ENCODE measurements around the gene CCDC78. TPM values are rescaled to one million over a fixed set of nuclear protein-coding genes. Genes with fewer than 3 reads are reported as not detected.
A peak's percentile ranks its signal among the peaks of the same experiment; 100 is the strongest.

The CCDC78 gene
- total RNA-seq, 1 donor: 2.2 TPM

GRCh38 chr16:718389-718788 lies 7.9 kb downstream of the CCDC78 start:
- H3K4me2 ChIP-seq (ENCODE audit: insufficient read depth, low read length): no peak overlapping the region
- no peak for DNase-seq (ENCODE audit: insufficient read length, low spot score, missing footprints)
- TF ChIP-seq CTCF (IDR thresholded peaks at IDR 0.05; ENCODE audit: extremely low read depth, low read depth, low read length): no peak
- no peak overlapping the region for H3K4me3 ChIP-seq (ENCODE audit: insufficient read depth, low read length)
- no peak overlapping the region for H2AFZ ChIP-seq (ENCODE audit: low read length)
- no peak overlapping the region for H3K27ac ChIP-seq (ENCODE audit: low read depth, low read length)
- peaks cover 9% of the 10 kb centered on the region for H4K20me1 ChIP-seq (ENCODE audit: insufficient read depth, low read length)
- H3K79me2 ChIP-seq (ENCODE audit: insufficient read depth, low read length): peaks cover 6% of the 10 kb centered on the region
- H3K9me3 ChIP-seq (ENCODE audit: low read depth, low read length): no peaks in the 10 kb centered on the region
- H3K4me1 ChIP-seq (ENCODE audit: insufficient read depth, low read length): peaks cover 23% of the 10 kb centered on the region
- H3K27me3 ChIP-seq (ENCODE audit: insufficient read depth, low read length): no peaks in the 10 kb centered on the region
- H3K36me3 ChIP-seq (ENCODE audit: insufficient read depth, low read length): no peaks in the 10 kb centered on the region

- no peaks in the 10 kb centered on the region for H3K9me3 ChIP-seq (ENCODE audit: low read depth, low read length)
These were observed 8.6 kb downstream of the CCDC78 start for GRCh38 chr16:717450-718245.

GRCh38 chr16:716768-717325 lies 9.4 kb downstream of the CCDC78 start:
- H3K9me3 ChIP-seq (ENCODE audit: low read depth, low read length): no peaks in the 10 kb centered on the region
- H2AFZ ChIP-seq (ENCODE audit: low read length): no peak overlapping the region
- peaks cover 23% of the 10 kb centered on the region for H3K4me1 ChIP-seq (ENCODE audit: insufficient read depth, low read length)
- H3K36me3 ChIP-seq (ENCODE audit: insufficient read depth, low read length): no peaks in the 10 kb centered on the region
- no peak overlapping the region for H3K4me3 ChIP-seq (ENCODE audit: insufficient read depth, low read length)
- DNase-seq (ENCODE audit: insufficient read length, low spot score, missing footprints): no peak
- H3K4me2 ChIP-seq (ENCODE audit: insufficient read depth, low read length): peak overlapping the region; percentile 80
- no peaks in the 10 kb centered on the region for H3K27me3 ChIP-seq (ENCODE audit: insufficient read depth, low read length)
- H3K79me2 ChIP-seq (ENCODE audit: insufficient read depth, low read length): peaks cover 6% of the 10 kb centered on the region
- H3K27ac ChIP-seq (ENCODE audit: low read depth, low read length): no peak overlapping the region
- TF ChIP-seq CTCF (IDR thresholded peaks at IDR 0.05; ENCODE audit: extremely low read depth, low read depth, low read length): no peak
- H4K20me1 ChIP-seq (ENCODE audit: insufficient read depth, low read length): peaks cover 7% of the 10 kb centered on the region

More at GRCh38 chr16:717450-718245, 8.6 kb downstream of the CCDC78 start:
- Histone ChIP-seq H3K36me3 (ENCODE audit: insufficient read depth, low read length) (no peaks in the 10 kb centered on the region), H4K20me1 (ENCODE audit: insufficient read depth, low read length) (peaks cover 8% of the 10 kb centered on the region), H3K27me3 (ENCODE audit: insufficient read depth, low read length) (no peaks in the 10 kb centered on the region), H3K79me2 (ENCODE audit: insufficient read depth, low read length) (peaks cover 6% of the 10 kb centered on the region), H3K4me1 (ENCODE audit: insufficient read depth, low read length) (peaks cover 23% of the 10 kb centered on the region), H3K27ac (ENCODE audit: low read depth, low read length) (no peak overlapping the region), H3K4me3 (ENCODE audit: insufficient read depth, low read length) (no peak overlapping the region), H2AFZ (ENCODE audit: low read length) (no peak overlapping the region), H3K4me2 (ENCODE audit: insufficient read depth, low read length) (no peak overlapping the region)
- DNase-seq (ENCODE audit: insufficient read length, low spot score, missing footprints): no peak
- no peak for TF ChIP-seq CTCF (IDR thresholded peaks at IDR 0.05; ENCODE audit: extremely low read depth, low read depth, low read length)

GRCh38 chr16:716200-716568 lies 10.1 kb downstream of the CCDC78 start:
- Histone ChIP-seq H3K4me1 (ENCODE audit: insufficient read depth, low read length) (peaks cover 20% of the 10 kb centered on the region), H4K20me1 (ENCODE audit: insufficient read depth, low read length) (peaks cover 5% of the 10 kb centered on the region), H3K4me3 (ENCODE audit: insufficient read depth, low read length) (peak overlapping the region; percentile 73), H3K79me2 (ENCODE audit: insufficient read depth, low read length) (peaks cover 6% of the 10 kb centered on the region), H3K27ac (ENCODE audit: low read depth, low read length) (no peak overlapping the region), H3K4me2 (ENCODE audit: insufficient read depth, low read length) (peak overlapping the region; percentile 80), H3K36me3 (ENCODE audit: insufficient read depth, low read length) (no peaks in the 10 kb centered on the region), H3K9me3 (ENCODE audit: low read depth, low read length) (no peaks in the 10 kb centered on the region), H3K27me3 (ENCODE audit: insufficient read depth, low read length) (no peaks in the 10 kb centered on the region), H2AFZ (ENCODE audit: low read length) (peak overlapping the region; percentile 72)
- TF ChIP-seq CTCF (IDR thresholded peaks at IDR 0.05; ENCODE audit: extremely low read depth, low read depth, low read length): no peak
- DNase-seq (ENCODE audit: insufficient read length, low spot score, missing footprints): peak; percentile 98
